ENCODE data around the gene TMEM191C. TPM values are rescaled to one million over a fixed set of nuclear protein-coding genes. Genes with fewer than 3 reads are reported as not detected.
"Not testable (repeated sequence)": the region's sequence is repeated elsewhere in the genome, so short reads cannot be mapped to it uniquely, and the experiment has no call there.

Gene TMEM191C
- total RNA-seq (2012; rRNA removed) (0.28 and 0.36 TPM in 2 replicates), polyA plus RNA-seq (2012; rRNA removed) (0.75 and 1.5 TPM in 2 replicates), Bru-seq, nascent RNA (percentile 19 among the genes with signal in this experiment), BruChase-seq, experiment 1, labeled RNA remaining after a 6-hour chase (percentile 21 among the genes with signal in this experiment), BruChase-seq, experiment 2, labeled RNA remaining after a 2-hour chase (percentile 22 among the genes with signal in this experiment)
- 1.3 and 2.7 TPM in 2 replicates for polyA plus RNA-seq (2012; cell fraction: cytosol; rRNA removed)
- 5.3 and 16.1 TPM in 2 replicates for polyA plus RNA-seq (2012; cell fraction: nucleus; rRNA removed; ENCODE audit: low replicate concordance)
- long read RNA-seq, partial matches to known transcripts, result 1 of 1 reads
- long read RNA-seq, other reads (novel, unspliced or antisense), result 0 of 1 reads

- H2BK20ac ChIP-seq (ENCODE audit: low read depth, low read length); BruUV-seq (replicated peaks); H4K91ac ChIP-seq (ENCODE audit: insufficient read depth, low read depth, low read length); H2AK5ac ChIP-seq (ENCODE audit: low read depth, low read length); H3K4me1 ChIP-seq (ENCODE audit: control insufficient read depth, insufficient read depth, low read length); H2BK5ac ChIP-seq (ENCODE audit: low read depth, low read length, poor library complexity, severe bottlenecking); H3K14ac ChIP-seq (replicated peaks; ENCODE audit: low read depth, low read length); H3K27me3 ChIP-seq (ENCODE audit: control insufficient read depth, insufficient read depth, low read length); H3K56ac ChIP-seq (ENCODE audit: extremely low read depth, insufficient read depth, low read length); H2AK9ac ChIP-seq (replicated peaks; ENCODE audit: low read depth, low read length, poor library complexity); H2BK120ac ChIP-seq (ENCODE audit: low read depth, low read length); H3K23ac ChIP-seq (ENCODE audit: low read depth, low read length); H3K9me3 ChIP-seq (ENCODE audit: control insufficient read depth, insufficient read depth, low read length); H3K9ac ChIP-seq (ENCODE audit: low read depth, low read length); H2BK15ac ChIP-seq (ENCODE audit: low read depth, low read length); CTCF ChIA-PET; H4K8ac ChIP-seq (ENCODE audit: low read depth in 2 of 2, low read length in 2 of 2); H3K36me3 ChIP-seq (ENCODE audit: control insufficient read depth, insufficient read depth, low read length); H2AFZ ChIP-seq (replicated peaks; ENCODE audit: low read length, poor library complexity); in situ Hi-C loops (cut with MboI; ENCODE audit: low sequenced_read_pairs); dilution Hi-C loops (cut with HindIII; ENCODE audit: low sequenced_read_pairs, unreplicated experiment); H3K4ac ChIP-seq (ENCODE audit: low read depth, low read length); POLR2A ChIA-PET (ENCODE audit: unreplicated experiment); H3K9me1 ChIP-seq (ENCODE audit: insufficient read depth, low read length); DNase-seq; H4K5ac ChIP-seq (ENCODE audit: low read depth, low read length); H3K27ac ChIP-seq (ENCODE audit: insufficient read depth, low read length); H3K79me1 ChIP-seq (ENCODE audit: low read depth in 1 of 2, low read length in 2 of 2); H3K18ac ChIP-seq (ENCODE audit: low read depth, low read length); H4K20me1 ChIP-seq (ENCODE audit: insufficient read depth, low read length); intact Hi-C loops (cut with micrococcal nuclease): not testable (repeated sequence)
- peak; percentile 56 for ATAC-seq (ENCODE audit: low read depth)
- H3K4me2 ChIP-seq (ENCODE audit: low read depth, low read length), result peak within 1 kb of the TSS; percentile 44; the same call in 1 of the 2 replicates
- no CpG with 5 or more reads among the region's 74 CpGs for WGBS, 2 experiments (ENCODE audit: extremely low coverage in 2 of 2, insufficient read length in 1 of 2)
- H3K4me3 ChIP-seq (ENCODE audit: insufficient read depth, low read depth, low read length), result peak within 1 kb of the TSS; percentile 47
Measured at GRCh38 chr22:21467337-21468193, at the start of gene TMEM191C. TSS of gene TMEM191C (plus strand) at chr22:21467387. CDS start at chr22:21467460, 73 bp downstream.

- H2BK20ac ChIP-seq (ENCODE audit: low read depth, low read length); H3K4me1 ChIP-seq (ENCODE audit: control insufficient read depth, insufficient read depth, low read length); H3K4me2 ChIP-seq (ENCODE audit: low read depth, low read length); H3K14ac ChIP-seq (replicated peaks; ENCODE audit: low read depth, low read length); H4K91ac ChIP-seq (ENCODE audit: insufficient read depth, low read depth, low read length); H2BK120ac ChIP-seq (ENCODE audit: low read depth, low read length); DNase-seq; H3K27me3 ChIP-seq (ENCODE audit: control insufficient read depth, insufficient read depth, low read length); dilution Hi-C loops (cut with HindIII; ENCODE audit: low sequenced_read_pairs, unreplicated experiment); H3K79me1 ChIP-seq (ENCODE audit: low read depth in 1 of 2, low read length in 2 of 2); H3K9me1 ChIP-seq (ENCODE audit: insufficient read depth, low read length); H3K56ac ChIP-seq (ENCODE audit: extremely low read depth, insufficient read depth, low read length); H3K36me3 ChIP-seq (ENCODE audit: control insufficient read depth, insufficient read depth, low read length); H2AK5ac ChIP-seq (ENCODE audit: low read depth, low read length); CTCF ChIA-PET; in situ Hi-C loops (cut with MboI; ENCODE audit: low sequenced_read_pairs); H4K5ac ChIP-seq (ENCODE audit: low read depth, low read length); H3K9me3 ChIP-seq (ENCODE audit: control insufficient read depth, insufficient read depth, low read length); H3K18ac ChIP-seq (ENCODE audit: low read depth, low read length); H4K8ac ChIP-seq (ENCODE audit: low read depth in 2 of 2, low read length in 2 of 2); H2BK5ac ChIP-seq (ENCODE audit: low read depth, low read length, poor library complexity, severe bottlenecking); H4K20me1 ChIP-seq (ENCODE audit: insufficient read depth, low read length); BruUV-seq (replicated peaks); H2AK9ac ChIP-seq (replicated peaks; ENCODE audit: low read depth, low read length, poor library complexity); H2BK15ac ChIP-seq (ENCODE audit: low read depth, low read length); intact Hi-C loops (cut with micrococcal nuclease); H3K4ac ChIP-seq (ENCODE audit: low read depth, low read length); H3K23ac ChIP-seq (ENCODE audit: low read depth, low read length); POLR2A ChIA-PET (ENCODE audit: unreplicated experiment): not testable (repeated sequence)
- peak overlapping the region; percentile 85 for H3K4me3 ChIP-seq (ENCODE audit: insufficient read depth, low read depth, low read length)
- peak overlapping the region; percentile 83; the same call in 1 of the 2 replicates for H3K9ac ChIP-seq (ENCODE audit: low read depth, low read length)
- no CpG with 5 or more reads among the region's 33 CpGs for WGBS, 2 experiments (ENCODE audit: extremely low coverage in 2 of 2, insufficient read length in 1 of 2)
- H2AFZ ChIP-seq (replicated peaks; ENCODE audit: low read length, poor library complexity), result peak overlapping the region; percentile 72
- peak overlapping the region; percentile 59; the same call in 1 of the 2 replicates for H3K27ac ChIP-seq (ENCODE audit: insufficient read depth, low read length)
- peak; percentile 48 for ATAC-seq (ENCODE audit: low read depth)
Measured at GRCh38 chr22:21417853-21418252, 49.3 kb upstream of the TMEM191C start.
